Measurements from ENCODE around the gene ADM.

The ADM gene

GRCh38 chr11:10295064-10295901 is 9.6 kb upstream of the ADM start:
- no peak overlapping the region for H3K4me3 ChIP-seq (IDR thresholded peaks at IDR 0.05; ENCODE audit: insufficient read depth, low read depth, low read length)
- TF ChIP-seq CTCF (conservative IDR thresholded peaks at IDR 0.05; ENCODE audit: low read depth, low read length), result no peak
- no peaks in the 10 kb centered on the region for H4K20me1 ChIP-seq (ENCODE audit: insufficient read depth)
- no peak overlapping the region for H3K9ac ChIP-seq
- H3K4me2 ChIP-seq, result peak overlapping the region; percentile 98; the same call in 1 of the 2 replicates
- H3K79me2 ChIP-seq (ENCODE audit: insufficient read depth, low read depth), result no peaks in the 10 kb centered on the region
- no peaks in the 10 kb centered on the region; the same call in 1 of the 2 replicates for H3K27me3 ChIP-seq (ENCODE audit: insufficient read depth, low read depth)
- H3K4me1 ChIP-seq (ENCODE audit: low read depth, poor library complexity, severe bottlenecking), result peaks cover 68% of the 10 kb centered on the region
- no peak overlapping the region for H2AFZ ChIP-seq (ENCODE audit: low read depth)
- H3K36me3 ChIP-seq (ENCODE audit: insufficient read depth), result no peaks in the 10 kb centered on the region
- no peak overlapping the region for H3K27ac ChIP-seq

DNA sequence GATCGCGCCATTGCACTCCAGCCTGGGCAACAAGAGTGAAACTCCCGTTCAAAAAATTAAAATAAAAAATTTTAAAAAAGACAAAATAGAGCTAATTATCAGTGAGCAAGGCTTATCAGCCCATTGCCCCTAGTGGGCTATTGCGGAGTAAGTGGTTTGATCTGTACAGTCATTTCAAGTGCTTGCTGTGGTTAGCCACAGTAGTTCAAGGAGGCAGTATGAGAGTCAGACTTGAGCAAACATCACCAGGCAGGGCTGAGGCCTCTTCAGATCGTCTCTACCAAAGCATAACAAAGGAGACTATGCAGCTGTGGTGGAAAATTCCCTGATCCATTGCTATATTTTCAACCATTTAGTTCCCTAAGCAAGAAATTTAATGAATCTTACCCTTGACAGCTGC is 6.5 kb upstream of the ADM start:
- H3K4me2 ChIP-seq, result peak overlapping the region; percentile 77
- H3K4me1 ChIP-seq (ENCODE audit: low read depth, poor library complexity, severe bottlenecking), result peaks cover 60% of the 10 kb centered on the region
- no peaks in the 10 kb centered on the region for H3K79me2 ChIP-seq (ENCODE audit: insufficient read depth, low read depth)
- peak; percentile 38 for TF ChIP-seq CTCF (conservative IDR thresholded peaks at IDR 0.05; ENCODE audit: low read depth, low read length)
- peaks cover 11% of the 10 kb centered on the region for H3K27me3 ChIP-seq (ENCODE audit: insufficient read depth, low read depth)
- H2AFZ ChIP-seq (ENCODE audit: low read depth), result no peak overlapping the region
- no peak overlapping the region for H3K4me3 ChIP-seq (IDR thresholded peaks at IDR 0.05; ENCODE audit: insufficient read depth, low read depth, low read length)
- no peaks in the 10 kb centered on the region for H3K36me3 ChIP-seq (ENCODE audit: insufficient read depth)
- peak overlapping the region; percentile 30; the same call in 1 of the 2 replicates for H3K27ac ChIP-seq
- no peaks in the 10 kb centered on the region for H4K20me1 ChIP-seq (ENCODE audit: insufficient read depth)
- no peak overlapping the region for H3K9ac ChIP-seq

- no peak overlapping the region for H3K4me3 ChIP-seq (IDR thresholded peaks at IDR 0.05; ENCODE audit: insufficient read depth, low read depth, low read length)
- no peaks in the 10 kb centered on the region for H4K20me1 ChIP-seq (ENCODE audit: insufficient read depth)
- no peaks in the 10 kb centered on the region for H3K79me2 ChIP-seq (ENCODE audit: insufficient read depth, low read depth)
- peaks cover 43% of the 10 kb centered on the region for H3K27me3 ChIP-seq (ENCODE audit: insufficient read depth, low read depth)
- TF ChIP-seq CTCF (conservative IDR thresholded peaks at IDR 0.05; ENCODE audit: low read depth, low read length), result no peak
- peak overlapping the region; percentile 63; the same call in 1 of the 2 replicates for H3K4me2 ChIP-seq
- H3K9ac ChIP-seq, result no peak overlapping the region
- peaks cover 58% of the 10 kb centered on the region for H3K4me1 ChIP-seq (ENCODE audit: low read depth, poor library complexity, severe bottlenecking)
- H3K36me3 ChIP-seq (ENCODE audit: insufficient read depth), result no peaks in the 10 kb centered on the region
- peak overlapping the region; percentile 86; the same call in 1 of the 2 replicates for H2AFZ ChIP-seq (ENCODE audit: low read depth)
- no peak overlapping the region for H3K27ac ChIP-seq
Observed at GRCh38 chr11:10301656-10302358, 3.1 kb upstream of the ADM start.

- TF ChIP-seq CTCF (conservative IDR thresholded peaks at IDR 0.05; ENCODE audit: low read depth, low read length), result no peak
Observed at GRCh38 chr11:10302359-10302743, 2.5 kb upstream of the ADM start.

More at GRCh38 chr11:10302359-10302743, 2.5 kb upstream of the ADM start:
- no peak overlapping the region for H3K4me3 ChIP-seq (IDR thresholded peaks at IDR 0.05; ENCODE audit: insufficient read depth, low read depth, low read length)
- no peaks in the 10 kb centered on the region for H3K79me2 ChIP-seq (ENCODE audit: insufficient read depth, low read depth)
- peak overlapping the region; percentile 63 for H3K4me2 ChIP-seq
- H3K4me1 ChIP-seq (ENCODE audit: low read depth, poor library complexity, severe bottlenecking), result peaks cover 58% of the 10 kb centered on the region
- no peaks in the 10 kb centered on the region for H3K36me3 ChIP-seq (ENCODE audit: insufficient read depth)
- H3K27ac ChIP-seq, result no peak overlapping the region
- peaks cover 49% of the 10 kb centered on the region for H3K27me3 ChIP-seq (ENCODE audit: insufficient read depth, low read depth)
- no peaks in the 10 kb centered on the region for H4K20me1 ChIP-seq (ENCODE audit: insufficient read depth)
- peak overlapping the region; percentile 17; the same call in 1 of the 2 replicates for H3K9ac ChIP-seq
- H2AFZ ChIP-seq (ENCODE audit: low read depth), result peak overlapping the region; percentile 86

Data from KMS-11 (cell line).